Stimulated activated CD4-positive, alpha-beta T cell treated with anti-CD3 and anti-CD28 coated beads, Interleukin-12 subunit alpha, Interleukin-12 subunit beta, amount 100 ng/mL, for 24 hours (primary cell): ENCODE data around the gene ANO8.

ENCODE experiments used
- DNase-seq, 2 experiments: peaks; one replicate each; pipeline ENCODE4 v3.0.0-alpha.2; 2020; ENCODE audit warnings: low read depth in 2 of 2

ANO8 gene

GRCh38 chr19:17346109-17346671, 11.5 kb upstream of the ANO8 start:
- DNase-seq, result peak; percentile 65 to 75

GRCh38 chr19:17341845-17342244, 7.2 kb upstream of the ANO8 start:
- DNase-seq, result no peak

- DNase-seq, result no peak
Measured at GRCh38 chr19:17341386-17341785, 6.7 kb upstream of the ANO8 start.

- no peak for DNase-seq
Measured at GRCh38 chr19:17340871-17341357, 6.3 kb upstream of the ANO8 start.

GRCh38 chr19:17340302-17340870, 5.7 kb upstream of the ANO8 start:
- DNase-seq, result no peak

GRCh38 chr19:17339088-17339741, 4.6 kb upstream of the ANO8 start:
- DNase-seq, result peak in 1 of 2 experiments; percentile 68

GRCh38 chr19:17338433-17339078, 3.9 kb upstream of the ANO8 start:
- no peak for DNase-seq

- DNase-seq, result no peak
Measured at GRCh38 chr19:17337675-17338432, 3.2 kb upstream of the ANO8 start.

- peak; percentile 90 to 96 for DNase-seq
Measured at GRCh38 chr19:17336872-17337674, 2.4 kb upstream of the ANO8 start, which contains the start of gene GTPBP3. TSS of gene GTPBP3 (plus strand) at chr19:17337553. CDS start at chr19:17337612, 59 bp downstream.

- no peak for DNase-seq
Measured at GRCh38 chr19:17335575-17335974, 920 bp upstream of the ANO8 start.

GRCh38 chr19:17333611-17334413, 843 bp downstream of the ANO8 start:
- peak; percentile 63 to 77 for DNase-seq

- DNase-seq, result no peak
Measured at GRCh38 chr19:17332677-17333581, 1.7 kb downstream of the ANO8 start.

- DNase-seq, result no peak
Measured at GRCh38 chr19:17332360-17332676, 2.3 kb downstream of the ANO8 start.

GRCh38 chr19:17331045-17331558, 3.6 kb downstream of the ANO8 start:
- DNase-seq, result no peak

- no peak for DNase-seq
Measured at GRCh38 chr19:17330262-17331044, 4.2 kb downstream of the ANO8 start.

- no peak for DNase-seq
Measured at GRCh38 chr19:17329366-17330261, 5.0 kb downstream of the ANO8 start.
